ENCODE results near the gene AAK1.
"Not testable (repeated sequence)": the region's sequence is repeated elsewhere in the genome, so short reads cannot be mapped to it uniquely, and the experiment has no call there.

AAK1 gene

GRCh38 chr2:69659941-69660483, 16.5 kb upstream of the AAK1 start:
- no peak for DNase-seq (ENCODE audit: low spot score)

- no peak for DNase-seq (ENCODE audit: low spot score)
Measured at GRCh38 chr2:69659349-69659748, 15.8 kb upstream of the AAK1 start.

GRCh38 chr2:69652206-69652605, 8.7 kb upstream of the AAK1 start:
- no peak for DNase-seq (ENCODE audit: low spot score)

GRCh38 chr2:69647196-69647595, 3.7 kb upstream of the AAK1 start:
- not testable (repeated sequence) for DNase-seq (ENCODE audit: low spot score)

- no peak for DNase-seq (ENCODE audit: low spot score)
Measured at GRCh38 chr2:69646714-69647113, 3.2 kb upstream of the AAK1 start.

- DNase-seq (ENCODE audit: low spot score), result no peak
Measured at GRCh38 chr2:69645921-69646320, 2.4 kb upstream of the AAK1 start.

- peak; percentile 32 for DNase-seq (ENCODE audit: low spot score)
Measured at GRCh38 chr2:69645031-69645431, 1.5 kb upstream of the AAK1 start.

GRCh38 chr2:69644506-69644979, 1.0 kb upstream of the AAK1 start:
- no peak for DNase-seq (ENCODE audit: low spot score)

GRCh38 chr2:69642709-69643601, 584 bp downstream of the AAK1 start:
- DNase-seq (ENCODE audit: low spot score), result peak; percentile 64

GRCh38 chr2:69641887-69642708, 1.4 kb downstream of the AAK1 start:
- DNase-seq (ENCODE audit: low spot score), result no peak

- DNase-seq (ENCODE audit: low spot score), result no peak
Measured at GRCh38 chr2:69641471-69641870, 2.1 kb downstream of the AAK1 start.

GRCh38 chr2:69639266-69639665, 4.3 kb downstream of the AAK1 start:
- DNase-seq (ENCODE audit: low spot score), result no peak

- DNase-seq (ENCODE audit: low spot score), result no peak
Measured at GRCh38 chr2:69638630-69639029, 4.9 kb downstream of the AAK1 start.

- DNase-seq (ENCODE audit: low spot score), result no peak
Measured at GRCh38 chr2:69637923-69638322, 5.6 kb downstream of the AAK1 start.

- no peak for DNase-seq (ENCODE audit: low spot score)
Measured at GRCh38 chr2:69636395-69636794, 7.1 kb downstream of the AAK1 start.

GRCh38 chr2:69635432-69635831, 8.1 kb downstream of the AAK1 start:
- DNase-seq (ENCODE audit: low spot score), result no peak

- no peak for DNase-seq (ENCODE audit: low spot score)
Measured at GRCh38 chr2:69634196-69634821, 9.2 kb downstream of the AAK1 start.

GRCh38 chr2:69631402-69631801, 12.1 kb downstream of the AAK1 start:
- DNase-seq (ENCODE audit: low spot score), result no peak

GRCh38 chr2:69629921-69630608, 13.5 kb downstream of the AAK1 start:
- DNase-seq (ENCODE audit: low spot score), result no peak

- DNase-seq (ENCODE audit: low spot score), result no peak
Measured at GRCh38 chr2:69628325-69629021, 15.1 kb downstream of the AAK1 start.

Data from putamen (tissue), 1 donor.